GM23338 (cell line): Measurements from ENCODE around the gene UGT1A4. TPM values are rescaled to one million over a fixed set of nuclear protein-coding genes. Genes with fewer than 3 reads are reported as not detected.

Experiments
- ATAC-seq: fragments of 200-7000 bp; cut with Tn5 transposase; 3 replicates; pipeline ENCODE4 v1.9.1; 2020
- DNase-seq: peaks from one replicate; pipeline ENCODE4 v3.0.0-alpha.2; 2015; ENCODE audit warnings: low spot score
- H2AFZ ChIP-seq: fragments of 200-600 bp; sonication (generic); 2 replicates; pipeline ENCODE4 v1.8.0; 2016; ENCODE audit warnings: antibody characterized with exemption, mild to moderate bottlenecking, moderate library complexity
- H3F3A ChIP-seq: fragments of 200-600 bp; sonication (generic); replicated peaks from 2 replicates; pipeline ENCODE4 v1.8.0; 2017; ENCODE audit warnings: antibody characterized with exemption, mixed run types, low read depth
- H3K27ac ChIP-seq: fragments of 200-600 bp; sonication (generic); 2 replicates; pipeline ENCODE4 v1.6.1; 2016; ENCODE audit warnings: low read depth
- H3K27me3 ChIP-seq: fragments of 200-600 bp; sonication (generic); 2 replicates; pipeline ENCODE4 v1.8.0; 2016; ENCODE audit warnings: mild to moderate bottlenecking, mixed run types, moderate library complexity; ENCODE audit not compliant: insufficient read depth
- H3K36me3 ChIP-seq: fragments of 200-600 bp; sonication (generic); 2 replicates; pipeline ENCODE4 v1.8.0; 2016; ENCODE audit warnings: mild to moderate bottlenecking; ENCODE audit not compliant: insufficient read depth
- H3K4me1 ChIP-seq: fragments of 200-600 bp; sonication (generic); 2 replicates; pipeline ENCODE4 v1.8.0; 2016; ENCODE audit warnings: mild to moderate bottlenecking, moderate library complexity; ENCODE audit not compliant: insufficient read depth
- H3K4me2 ChIP-seq: fragments of 200-600 bp; sonication (generic); 2 replicates; pipeline ENCODE4 v1.7.1; 2017; ENCODE audit warnings: mixed run types
- H3K4me3 ChIP-seq: fragments of 200-600 bp; sonication (generic); 2 replicates; pipeline ENCODE4 v1.6.1; 2016; ENCODE audit warnings: mixed run types
- H3K79me2 ChIP-seq: fragments of 200-600 bp; sonication (generic); replicated peaks from 2 replicates; pipeline ENCODE4 v1.8.0; 2017; ENCODE audit warnings: mild to moderate bottlenecking; ENCODE audit not compliant: insufficient read depth
- H3K9me2 ChIP-seq: fragments of 200-600 bp; sonication (generic); 2 replicates; pipeline ENCODE4 v1.8.0; 2017; ENCODE audit not compliant: insufficient read depth
- H4K20me1 ChIP-seq: fragments of 200-600 bp; sonication (generic); replicated peaks from 2 replicates; pipeline ENCODE4 v1.8.0; 2017; ENCODE audit warnings: mild to moderate bottlenecking; ENCODE audit not compliant: insufficient read depth
- H3K27ac Mint-ChIP-seq: 2 replicates; pipeline ENCODE4 v1.8.0; 2020; ENCODE audit warnings: inconsistent platforms, mild to moderate bottlenecking, moderate library complexity, mixed read lengths
- H3K27me3 Mint-ChIP-seq: 3 replicates; pipeline ENCODE4 v1.8.0; 2022; ENCODE audit warnings: low read depth, mild to moderate bottlenecking, moderate library complexity, mixed read lengths, inconsistent platforms; ENCODE audit not compliant: insufficient read depth, poor library complexity
- H3K36me3 Mint-ChIP-seq: 3 replicates; pipeline ENCODE4 v1.8.0; 2021; ENCODE audit warnings: low read depth, mild to moderate bottlenecking, inconsistent platforms, moderate library complexity, mixed read lengths
- H3K4me1 Mint-ChIP-seq: 3 replicates; pipeline ENCODE4 v1.8.0; 2020; ENCODE audit warnings: mild to moderate bottlenecking, inconsistent platforms, mixed read lengths
- H3K4me3 Mint-ChIP-seq: 3 replicates; pipeline ENCODE4 v1.8.0; 2021; ENCODE audit warnings: moderate library complexity, mild to moderate bottlenecking, inconsistent platforms, mixed read lengths
- H3K9me3 Mint-ChIP-seq: 3 replicates; pipeline ENCODE4 v1.8.0; 2020; ENCODE audit warnings: moderate library complexity, mild to moderate bottlenecking, inconsistent platforms, mixed read lengths
- CREB1 ChIP-seq: fragments of 250-450 bp; sonication (Bioruptor Pico); IDR thresholded peaks from 2 replicates; pipeline ENCODE4 v1.5.0; 2020; ENCODE audit warnings: low read depth, mild to moderate bottlenecking, moderate library complexity
- EZH2phosphoT487 ChIP-seq: fragments of 200-600 bp; sonication (generic); IDR thresholded peaks from one replicate; pipeline ENCODE4 v1.8.1; 2018; ENCODE audit warnings: antibody characterized with exemption; ENCODE audit not compliant: unreplicated experiment
- JUNB ChIP-seq: IDR thresholded peaks from one replicate; pipeline ENCODE4 v1.6.1; 2016; ENCODE audit warnings: antibody characterized with exemption; ENCODE audit not compliant: unreplicated experiment
- NANOG ChIP-seq: IDR thresholded peaks from 2 replicates; pipeline ENCODE4 v1.6.1; 2016; ENCODE audit warnings: antibody characterized with exemption, borderline replicate concordance
- ZNF114 ChIP-seq: fragments of 250-450 bp; sonication (Bioruptor Pico); IDR thresholded peaks from 2 replicates; pipeline ENCODE4 v1.5.0; 2020; ENCODE audit warnings: mild to moderate bottlenecking, moderate library complexity
- polyA plus RNA-seq: library from polyadenylated mRNA; unstranded; fragments of >200 nt; fragmentation: Nextera tagmentation; extraction: Ambion mirVana; gene quantifications from 2 replicates; pipeline ENCODE4 v1.2.1, GENCODE V29; 2016
- total RNA-seq: library from RNA; depleted of rRNA; stranded (reverse); fragments of >200 nt; shearing (Covaris generic); gene quantifications from 2 replicates; pipeline ENCODE4 v1.2.3, GENCODE V29; 2014
- TF ChIP-seq, protein P1 (sequence below): fragments of 250-450 bp; sonication (Bioruptor Pico); IDR thresholded peaks from 2 replicates; pipeline ENCODE4 v1.5.0; 2020; ENCODE audit warnings: mild to moderate bottlenecking, moderate library complexity
- TF ChIP-seq, protein P2 (sequence below): IDR thresholded peaks from one replicate; pipeline ENCODE4 v1.6.1; 2018; ENCODE audit warnings: antibody characterized with exemption; ENCODE audit not compliant: unreplicated experiment

Gene UGT1A4
- total and polyA plus RNA-seq, 2 experiments from 2014 or later = not detected

GRCh38 chr2:233760043-233760442 lies 41.5 kb downstream of the UGT1A4 start, which contains the start of gene UGT1A1 (continued):
- TF ChIP-seq, protein P1, sequence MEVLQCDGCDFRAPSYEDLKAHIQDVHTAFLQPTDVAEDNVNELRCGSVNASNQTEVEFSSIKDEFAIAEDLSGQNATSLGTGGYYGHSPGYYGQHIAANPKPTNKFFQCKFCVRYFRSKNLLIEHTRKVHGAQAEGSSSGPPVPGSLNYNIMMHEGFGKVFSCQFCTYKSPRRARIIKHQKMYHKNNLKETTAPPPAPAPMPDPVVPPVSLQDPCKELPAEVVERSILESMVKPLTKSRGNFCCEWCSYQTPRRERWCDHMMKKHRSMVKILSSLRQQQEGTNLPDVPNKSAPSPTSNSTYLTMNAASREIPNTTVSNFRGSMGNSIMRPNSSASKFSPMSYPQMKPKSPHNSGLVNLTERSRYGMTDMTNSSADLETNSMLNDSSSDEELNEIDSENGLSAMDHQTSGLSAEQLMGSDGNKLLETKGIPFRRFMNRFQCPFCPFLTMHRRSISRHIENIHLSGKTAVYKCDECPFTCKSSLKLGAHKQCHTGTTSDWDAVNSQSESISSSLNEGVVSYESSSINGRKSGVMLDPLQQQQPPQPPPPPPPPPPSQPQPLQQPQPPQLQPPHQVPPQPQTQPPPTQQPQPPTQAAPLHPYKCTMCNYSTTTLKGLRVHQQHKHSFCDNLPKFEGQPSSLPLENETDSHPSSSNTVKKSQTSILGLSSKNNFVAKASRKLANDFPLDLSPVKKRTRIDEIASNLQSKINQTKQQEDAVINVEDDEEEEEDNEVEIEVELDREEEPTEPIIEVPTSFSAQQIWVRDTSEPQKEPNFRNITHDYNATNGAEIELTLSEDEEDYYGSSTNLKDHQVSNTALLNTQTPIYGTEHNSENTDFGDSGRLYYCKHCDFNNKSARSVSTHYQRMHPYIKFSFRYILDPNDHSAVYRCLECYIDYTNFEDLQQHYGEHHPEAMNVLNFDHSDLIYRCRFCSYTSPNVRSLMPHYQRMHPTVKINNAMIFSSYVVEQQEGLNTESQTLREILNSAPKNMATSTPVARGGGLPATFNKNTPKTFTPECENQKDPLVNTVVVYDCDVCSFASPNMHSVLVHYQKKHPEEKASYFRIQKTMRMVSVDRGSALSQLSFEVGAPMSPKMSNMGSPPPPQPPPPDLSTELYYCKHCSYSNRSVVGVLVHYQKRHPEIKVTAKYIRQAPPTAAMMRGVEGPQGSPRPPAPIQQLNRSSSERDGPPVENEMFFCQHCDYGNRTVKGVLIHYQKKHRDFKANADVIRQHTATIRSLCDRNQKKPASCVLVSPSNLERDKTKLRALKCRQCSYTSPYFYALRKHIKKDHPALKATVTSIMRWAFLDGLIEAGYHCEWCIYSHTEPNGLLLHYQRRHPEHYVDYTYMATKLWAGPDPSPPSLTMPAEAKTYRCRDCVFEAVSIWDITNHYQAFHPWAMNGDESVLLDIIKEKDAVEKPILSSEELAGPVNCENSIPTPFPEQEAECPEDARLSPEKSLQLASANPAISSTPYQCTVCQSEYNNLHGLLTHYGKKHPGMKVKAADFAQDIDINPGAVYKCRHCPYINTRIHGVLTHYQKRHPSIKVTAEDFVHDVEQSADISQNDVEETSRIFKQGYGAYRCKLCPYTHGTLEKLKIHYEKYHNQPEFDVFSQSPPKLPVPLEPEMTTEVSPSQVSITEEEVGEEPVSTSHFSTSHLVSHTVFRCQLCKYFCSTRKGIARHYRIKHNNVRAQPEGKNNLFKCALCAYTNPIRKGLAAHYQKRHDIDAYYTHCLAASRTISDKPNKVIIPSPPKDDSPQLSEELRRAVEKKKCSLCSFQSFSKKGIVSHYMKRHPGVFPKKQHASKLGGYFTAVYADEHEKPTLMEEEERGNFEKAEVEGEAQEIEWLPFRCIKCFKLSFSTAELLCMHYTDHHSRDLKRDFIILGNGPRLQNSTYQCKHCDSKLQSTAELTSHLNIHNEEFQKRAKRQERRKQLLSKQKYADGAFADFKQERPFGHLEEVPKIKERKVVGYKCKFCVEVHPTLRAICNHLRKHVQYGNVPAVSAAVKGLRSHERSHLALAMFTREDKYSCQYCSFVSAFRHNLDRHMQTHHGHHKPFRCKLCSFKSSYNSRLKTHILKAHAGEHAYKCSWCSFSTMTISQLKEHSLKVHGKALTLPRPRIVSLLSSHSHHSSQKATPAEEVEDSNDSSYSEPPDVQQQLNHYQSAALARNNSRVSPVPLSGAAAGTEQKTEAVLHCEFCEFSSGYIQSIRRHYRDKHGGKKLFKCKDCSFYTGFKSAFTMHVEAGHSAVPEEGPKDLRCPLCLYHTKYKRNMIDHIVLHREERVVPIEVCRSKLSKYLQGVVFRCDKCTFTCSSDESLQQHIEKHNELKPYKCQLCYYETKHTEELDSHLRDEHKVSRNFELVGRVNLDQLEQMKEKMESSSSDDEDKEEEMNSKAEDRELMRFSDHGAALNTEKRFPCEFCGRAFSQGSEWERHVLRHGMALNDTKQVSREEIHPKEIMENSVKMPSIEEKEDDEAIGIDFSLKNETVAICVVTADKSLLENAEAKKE (CRISPR knock-in tag) = no peak
- no peak for TF ChIP-seq NANOG
- no peak for TF ChIP-seq CREB1

GRCh38 chr2:233761040-233761769 lies 42.7 kb downstream of the UGT1A4 start:
- Histone ChIP-seq H3K27ac (no peak overlapping the region), H3K4me2 (no peak overlapping the region), H3K79me2 (no peaks in the 10 kb centered on the region), H3F3A (no peaks in the 10 kb centered on the region), H3K27me3 (no peaks in the 10 kb centered on the region), H4K20me1 (no peaks in the 10 kb centered on the region), H3K4me3 (no peak overlapping the region), H3K9me2 (no peaks in the 10 kb centered on the region; the same call in 1 of the 2 replicates), H2AFZ (no peak overlapping the region), H3K36me3 (no peaks in the 10 kb centered on the region), H3K4me1 (no peaks in the 10 kb centered on the region)
- DNase-seq (no peak), ATAC-seq (no peak)
- H3K27ac Mint-ChIP-seq = no peak overlapping the region
- TF ChIP-seq EZH2phosphoT487 (no peak), CREB1 (no peak), JUNB (no peak), ZNF114 (CRISPR knock-in tag) (no peak)
- TF ChIP-seq, protein P2, sequence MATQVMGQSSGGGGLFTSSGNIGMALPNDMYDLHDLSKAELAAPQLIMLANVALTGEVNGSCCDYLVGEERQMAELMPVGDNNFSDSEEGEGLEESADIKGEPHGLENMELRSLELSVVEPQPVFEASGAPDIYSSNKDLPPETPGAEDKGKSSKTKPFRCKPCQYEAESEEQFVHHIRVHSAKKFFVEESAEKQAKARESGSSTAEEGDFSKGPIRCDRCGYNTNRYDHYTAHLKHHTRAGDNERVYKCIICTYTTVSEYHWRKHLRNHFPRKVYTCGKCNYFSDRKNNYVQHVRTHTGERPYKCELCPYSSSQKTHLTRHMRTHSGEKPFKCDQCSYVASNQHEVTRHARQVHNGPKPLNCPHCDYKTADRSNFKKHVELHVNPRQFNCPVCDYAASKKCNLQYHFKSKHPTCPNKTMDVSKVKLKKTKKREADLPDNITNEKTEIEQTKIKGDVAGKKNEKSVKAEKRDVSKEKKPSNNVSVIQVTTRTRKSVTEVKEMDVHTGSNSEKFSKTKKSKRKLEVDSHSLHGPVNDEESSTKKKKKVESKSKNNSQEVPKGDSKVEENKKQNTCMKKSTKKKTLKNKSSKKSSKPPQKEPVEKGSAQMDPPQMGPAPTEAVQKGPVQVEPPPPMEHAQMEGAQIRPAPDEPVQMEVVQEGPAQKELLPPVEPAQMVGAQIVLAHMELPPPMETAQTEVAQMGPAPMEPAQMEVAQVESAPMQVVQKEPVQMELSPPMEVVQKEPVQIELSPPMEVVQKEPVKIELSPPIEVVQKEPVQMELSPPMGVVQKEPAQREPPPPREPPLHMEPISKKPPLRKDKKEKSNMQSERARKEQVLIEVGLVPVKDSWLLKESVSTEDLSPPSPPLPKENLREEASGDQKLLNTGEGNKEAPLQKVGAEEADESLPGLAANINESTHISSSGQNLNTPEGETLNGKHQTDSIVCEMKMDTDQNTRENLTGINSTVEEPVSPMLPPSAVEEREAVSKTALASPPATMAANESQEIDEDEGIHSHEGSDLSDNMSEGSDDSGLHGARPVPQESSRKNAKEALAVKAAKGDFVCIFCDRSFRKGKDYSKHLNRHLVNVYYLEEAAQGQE = no peak
- no peaks in the 10 kb centered on the region for H3K36me3 Mint-ChIP-seq
- no peaks in the 10 kb centered on the region for H3K27me3 Mint-ChIP-seq
- peaks cover 3% of the 10 kb centered on the region; the same call in 1 of the 3 replicates for H3K9me3 Mint-ChIP-seq
- no peaks in the 10 kb centered on the region; the same call in 2 of the 3 replicates for H3K4me1 Mint-ChIP-seq
- H3K4me3 Mint-ChIP-seq = no peak overlapping the region
